MG63 (cell line): Measurements from ENCODE around the gene GINS1. TPM values are rescaled to one million over a fixed set of nuclear protein-coding genes. Genes with fewer than 3 reads are reported as not detected.
A peak's percentile ranks its signal among the peaks of the same experiment; 100 is the strongest.
"Not testable (repeated sequence)": the region's sequence is repeated elsewhere in the genome, so short reads cannot be mapped to it uniquely, and the experiment has no call there.

ENCODE experiments used
- DNase-seq: peaks from one replicate; pipeline ENCODE4 v3.0.0-alpha.2; 2020
- H3K27me3 ChIP-seq: fragments of 250-450 bp; sonication (Bioruptor Pico); 2 replicates; pipeline ENCODE4 v1.5.1; 2020; ENCODE audit warnings: mild to moderate bottlenecking, moderate library complexity
- H3K36me3 ChIP-seq: fragments of 250-450 bp; sonication (Bioruptor Pico); 2 replicates; pipeline ENCODE4 v1.5.1; 2020; ENCODE audit warnings: mild to moderate bottlenecking, moderate library complexity
- H3K4me3 ChIP-seq: fragments of 250-450 bp; sonication (Bioruptor Pico); 2 replicates; pipeline ENCODE4 v1.5.1; 2020; ENCODE audit warnings: mild to moderate bottlenecking, moderate library complexity
- H3K9me3 ChIP-seq: fragments of 250-450 bp; sonication (Bioruptor Pico); 2 replicates; pipeline ENCODE4 v1.5.1; 2020; ENCODE audit warnings: mild to moderate bottlenecking, moderate library complexity
- total RNA-seq: library from RNA; depleted of rRNA; stranded (reverse); fragments of >200 nt; shearing (Covaris generic); gene quantifications from 2 replicates; pipeline ENCODE4 v1.2.3, GENCODE V29; 2014; ENCODE audit warnings: low replicate concordance

The GINS1 gene
- total RNA-seq, 1 experiment from 2014 or later = 10.9 TPM

DNA sequence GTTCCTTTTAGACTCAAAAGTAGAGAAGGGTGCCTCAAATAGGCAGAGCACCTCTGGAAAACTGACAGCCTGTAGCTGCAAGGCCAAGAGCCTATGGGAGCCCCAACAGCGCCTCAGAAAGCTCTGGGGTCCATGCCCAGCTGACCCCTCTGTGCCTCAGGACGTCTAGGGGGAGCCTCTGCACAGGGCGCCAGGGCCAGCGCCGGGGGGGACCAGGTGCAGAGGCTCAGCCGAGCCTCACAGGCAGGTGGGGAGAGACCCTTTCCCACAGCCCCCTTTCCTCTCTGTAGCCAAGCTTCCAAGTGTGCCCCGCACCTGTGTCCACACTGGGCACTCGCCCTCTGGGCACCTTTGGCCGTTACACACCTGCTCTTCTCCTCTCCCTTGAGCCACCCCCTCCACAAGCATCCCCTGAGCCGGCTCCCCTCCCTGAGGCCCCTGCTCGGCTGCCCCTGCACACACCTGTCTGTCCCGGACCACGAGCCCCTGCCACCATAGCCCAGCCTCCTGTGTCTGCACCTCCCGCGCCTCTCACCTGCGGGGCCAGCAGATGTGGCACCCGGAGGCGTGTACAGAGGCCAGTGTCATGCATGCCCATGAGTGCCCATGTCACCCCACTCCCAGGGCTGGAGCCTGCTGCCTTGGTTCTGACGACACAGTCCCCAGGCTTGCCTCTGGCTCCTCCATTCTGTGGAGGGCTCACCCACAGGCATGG, 53.2 kb downstream of the GINS1 start:
- Histone ChIP-seq H3K36me3 (no peaks in the 10 kb centered on the region), H3K27me3 (no peaks in the 10 kb centered on the region), H3K4me3 (no peak overlapping the region), H3K9me3 (no peaks in the 10 kb centered on the region)
- DNase-seq = no peak

DNA sequence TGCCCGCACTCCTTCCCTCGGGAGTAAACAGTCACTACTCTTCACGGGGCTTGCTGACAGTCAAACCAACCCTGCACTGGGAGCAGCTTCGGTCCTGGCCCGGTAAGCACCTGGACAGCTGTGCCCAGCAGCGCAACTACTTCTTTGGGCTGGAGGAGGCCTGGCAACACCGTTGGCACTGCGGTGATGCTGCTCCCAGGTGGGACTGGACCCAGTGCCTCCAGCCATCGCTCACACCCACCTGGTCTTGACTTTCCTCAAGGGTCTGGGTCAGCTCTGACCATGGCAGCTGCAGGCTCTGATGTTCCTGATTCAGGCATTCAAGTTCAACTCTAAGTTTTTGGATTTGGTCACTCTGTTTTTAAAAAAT, 53.8 kb downstream of the GINS1 start:
- Histone ChIP-seq H3K9me3 (no peaks in the 10 kb centered on the region), H3K36me3 (no peaks in the 10 kb centered on the region), H3K27me3 (no peaks in the 10 kb centered on the region), H3K4me3 (no peak overlapping the region)
- no peak for DNase-seq

DNA sequence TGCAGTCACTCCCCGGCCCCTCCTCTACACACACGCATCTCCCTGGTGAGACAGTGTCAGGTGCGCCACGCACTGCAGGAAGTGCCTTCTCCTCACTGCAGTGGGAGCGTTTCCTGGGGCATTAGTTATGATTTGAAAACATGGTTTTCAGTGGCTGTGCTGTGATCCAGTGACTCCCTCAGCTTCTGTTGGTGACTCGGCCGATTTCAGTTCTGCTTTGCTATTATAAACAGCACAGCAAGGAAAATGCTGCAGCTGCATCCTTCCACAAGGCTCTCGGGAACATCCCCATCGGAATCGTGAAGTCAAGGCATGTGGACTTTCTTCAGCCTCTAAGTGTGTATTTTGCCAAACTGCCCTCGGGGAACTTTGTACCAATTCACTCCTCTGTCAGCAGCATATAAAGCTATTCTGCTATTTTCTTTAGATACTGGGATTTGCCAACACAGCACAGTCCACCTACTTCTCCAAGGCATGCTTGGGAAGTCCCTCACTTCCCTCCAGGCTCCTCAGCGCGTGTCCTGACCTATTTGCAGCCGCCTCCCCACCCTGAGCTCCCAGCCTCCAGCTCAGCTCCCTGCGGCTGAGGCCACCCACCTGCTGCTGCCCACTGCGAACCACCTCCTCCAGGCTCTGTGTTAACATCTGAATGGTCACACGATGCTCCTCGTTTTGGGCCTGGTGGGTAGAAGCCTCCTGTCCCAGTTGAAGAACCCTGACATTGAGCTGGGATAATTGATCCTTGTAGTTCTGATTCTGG, 54.5 kb downstream of the GINS1 start:
- H3K27me3 ChIP-seq = no peaks in the 10 kb centered on the region
- H3K4me3 ChIP-seq = no peak overlapping the region
- DNase-seq = no peak
- no peaks in the 10 kb centered on the region for H3K36me3 ChIP-seq
- H3K9me3 ChIP-seq = no peaks in the 10 kb centered on the region

DNA sequence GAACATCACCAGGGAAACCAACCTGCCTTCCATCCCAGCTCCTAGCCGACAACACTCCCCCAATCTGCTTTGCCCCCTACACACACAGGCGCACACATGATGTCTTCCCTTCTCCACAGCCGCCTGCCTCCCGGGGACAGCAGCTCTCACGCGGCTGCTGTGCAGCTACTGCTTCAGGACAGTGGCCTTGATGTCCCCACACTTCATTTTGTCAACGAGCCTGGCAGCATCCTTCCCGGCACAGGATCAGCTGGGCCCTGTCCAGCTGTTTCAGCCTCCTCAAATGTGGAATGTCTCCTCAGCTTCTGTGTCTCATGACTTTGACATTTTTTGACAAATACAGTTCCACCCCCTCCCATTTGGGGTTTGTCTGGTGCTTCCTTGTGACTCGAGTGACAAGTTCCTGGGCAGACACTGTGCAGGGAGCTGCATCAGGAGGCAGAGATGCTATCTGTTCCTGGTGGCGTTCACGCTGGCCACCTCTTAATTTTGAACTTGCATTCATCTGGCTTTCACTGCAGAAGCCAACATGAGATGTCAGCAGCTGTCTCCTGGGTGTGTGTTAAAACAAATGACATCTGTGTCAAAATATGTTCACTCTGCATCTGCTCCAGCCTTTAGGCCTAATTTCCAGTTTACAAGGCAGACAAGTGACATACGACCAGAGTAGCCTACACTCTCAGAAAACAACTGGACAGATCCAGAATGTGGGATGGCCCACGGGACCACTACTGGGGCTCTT, 57.2 kb downstream of the GINS1 start:
- no peaks in the 10 kb centered on the region for H3K9me3 ChIP-seq
- no peak for DNase-seq
- H3K4me3 ChIP-seq = no peak overlapping the region
- no peaks in the 10 kb centered on the region for H3K36me3 ChIP-seq
- H3K27me3 ChIP-seq = no peaks in the 10 kb centered on the region

DNA sequence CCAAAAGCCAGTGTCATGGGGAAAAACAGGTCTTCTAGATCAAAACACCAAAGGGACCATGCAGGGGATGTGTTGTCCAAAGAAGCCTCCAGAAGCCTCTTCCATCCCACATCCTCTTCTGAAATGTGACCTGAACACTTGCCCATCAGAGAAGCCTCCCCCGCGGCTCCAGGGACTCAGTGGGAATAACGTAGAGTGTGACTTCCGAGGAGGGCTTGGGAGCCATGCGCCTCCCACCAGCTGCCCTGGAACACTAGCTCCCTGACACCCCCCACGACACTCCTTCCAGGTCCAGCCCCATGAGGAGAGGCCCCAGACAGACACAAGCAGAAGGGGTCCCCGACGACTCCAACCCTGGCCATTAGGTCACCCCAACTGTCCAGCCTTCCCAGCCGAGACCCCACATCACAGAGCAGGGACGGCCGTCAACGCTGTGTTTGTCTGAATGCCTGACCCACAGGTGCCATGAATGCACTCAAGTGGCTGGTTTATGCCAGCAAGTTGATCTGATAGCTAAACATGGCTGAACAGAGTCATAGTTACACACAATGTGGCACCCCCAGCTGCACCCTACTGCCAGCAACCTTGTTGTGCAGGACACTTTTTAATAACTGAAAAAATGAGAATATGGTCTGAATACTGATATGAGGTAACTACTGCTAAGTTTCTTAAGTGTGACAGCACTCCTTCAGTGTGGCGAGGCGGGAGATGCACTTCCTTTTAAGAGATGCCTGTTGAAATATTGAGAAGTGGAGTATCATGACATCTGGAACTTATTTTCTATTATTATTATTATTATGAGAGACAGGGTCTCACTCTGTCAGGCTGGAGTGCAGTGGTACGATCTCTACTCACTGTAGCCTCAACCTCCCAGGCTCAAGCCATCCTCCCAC, 58.0 kb downstream of the GINS1 start:
- Histone ChIP-seq H3K9me3 (no peaks in the 10 kb centered on the region), H3K27me3 (no peaks in the 10 kb centered on the region), H3K4me3 (no peak overlapping the region), H3K36me3 (no peaks in the 10 kb centered on the region)
- no peak for DNase-seq

DNA sequence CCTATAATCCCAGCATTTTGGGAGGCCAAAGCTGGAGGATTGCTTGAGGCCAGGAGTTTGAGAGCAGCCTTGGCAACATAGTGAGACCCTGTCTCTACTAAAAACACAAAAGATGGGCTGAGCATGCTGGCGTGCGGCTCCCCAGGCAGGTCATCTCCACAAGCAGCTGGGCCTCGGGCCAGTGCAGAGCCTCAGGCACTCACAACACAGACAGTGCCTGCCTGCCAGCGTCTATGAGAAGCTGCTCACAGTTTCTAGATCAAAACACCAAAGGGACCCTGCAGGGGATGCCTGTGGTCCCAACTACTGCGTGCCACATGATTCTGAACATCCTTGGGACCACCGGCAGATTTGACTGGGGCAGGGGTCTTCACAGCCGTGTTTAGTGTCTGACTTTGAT, 59.4 kb downstream of the GINS1 start:
- no peak for DNase-seq
- H3K27me3 ChIP-seq = no peaks in the 10 kb centered on the region
- H3K36me3 ChIP-seq = no peaks in the 10 kb centered on the region; the same call in 1 of the 2 replicates
- no peaks in the 10 kb centered on the region for H3K9me3 ChIP-seq
- H3K4me3 ChIP-seq = no peak overlapping the region

DNA sequence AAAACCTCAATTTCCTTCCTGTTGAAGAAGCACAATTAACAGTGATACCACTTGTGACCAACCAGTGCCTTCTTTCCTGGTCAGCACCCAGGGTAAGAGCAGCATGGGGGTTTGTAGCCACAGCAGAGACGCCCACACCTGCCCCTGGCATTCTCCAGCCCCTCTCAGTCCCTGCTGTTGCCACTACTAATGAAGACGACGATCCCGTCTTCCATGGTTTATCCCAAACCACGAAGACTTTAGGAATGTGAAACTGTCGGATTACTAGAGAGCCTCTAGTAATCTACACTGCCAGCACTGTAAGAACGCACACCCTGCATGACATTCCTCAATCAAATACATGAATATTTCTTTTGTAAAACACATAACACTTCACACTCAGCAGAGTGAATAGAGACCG, 60.0 kb downstream of the GINS1 start:
- no peaks in the 10 kb centered on the region for H3K9me3 ChIP-seq
- no peak overlapping the region for H3K4me3 ChIP-seq
- no peaks in the 10 kb centered on the region for H3K27me3 ChIP-seq
- H3K36me3 ChIP-seq = no peaks in the 10 kb centered on the region; the same call in 1 of the 2 replicates
- no peak for DNase-seq

DNA sequence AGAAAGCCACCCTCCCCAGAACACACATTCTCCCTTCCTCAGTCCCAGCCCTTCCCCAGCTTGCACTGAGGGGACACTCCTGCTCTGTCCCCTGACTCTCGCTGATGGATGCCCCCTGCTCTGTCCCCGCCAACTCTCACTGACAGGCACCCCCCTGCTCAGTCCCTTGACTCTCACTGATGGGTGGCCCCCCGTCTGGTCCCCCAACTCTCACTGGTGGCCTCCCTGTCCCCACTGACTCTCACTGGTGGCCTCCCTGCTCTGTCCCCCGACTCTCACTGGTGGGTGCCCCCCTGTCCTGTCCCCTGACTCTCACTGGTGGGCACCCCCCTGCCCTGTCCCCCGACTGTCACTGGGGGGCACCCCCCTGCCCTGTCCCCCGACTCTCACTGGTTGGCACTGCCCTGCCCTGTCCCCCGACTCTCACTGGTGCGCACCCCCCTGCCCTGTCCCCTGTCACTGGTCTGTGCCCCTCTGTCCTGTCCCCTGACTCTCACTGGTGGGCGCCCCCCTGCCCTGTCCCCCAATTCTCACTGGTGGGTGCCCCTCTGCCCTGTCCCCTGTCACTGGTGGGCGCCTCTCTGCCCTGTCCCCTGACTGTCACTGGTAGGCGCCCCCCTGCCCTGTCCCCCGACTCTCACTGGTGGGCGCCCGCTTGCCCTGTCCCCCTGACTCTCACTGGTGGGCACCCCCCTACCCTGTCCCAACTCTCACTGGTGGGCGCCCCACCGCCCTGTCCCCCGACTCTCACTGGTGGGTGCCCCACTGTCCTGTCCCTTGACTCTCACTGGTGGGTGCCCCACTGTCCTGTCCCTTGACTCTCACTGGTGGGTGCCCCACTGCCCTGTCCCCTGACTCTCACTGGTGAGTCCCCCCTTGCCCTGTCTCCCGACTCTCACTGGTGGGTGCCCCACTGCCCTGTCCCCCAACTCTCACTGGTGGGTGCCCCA, 60.9 kb downstream of the GINS1 start:
- no peaks in the 10 kb centered on the region; the same call in 1 of the 2 replicates for H3K36me3 ChIP-seq
- no peaks in the 10 kb centered on the region for H3K9me3 ChIP-seq
- no peaks in the 10 kb centered on the region for H3K27me3 ChIP-seq
- no peak overlapping the region for H3K4me3 ChIP-seq
- no peak for DNase-seq

DNA sequence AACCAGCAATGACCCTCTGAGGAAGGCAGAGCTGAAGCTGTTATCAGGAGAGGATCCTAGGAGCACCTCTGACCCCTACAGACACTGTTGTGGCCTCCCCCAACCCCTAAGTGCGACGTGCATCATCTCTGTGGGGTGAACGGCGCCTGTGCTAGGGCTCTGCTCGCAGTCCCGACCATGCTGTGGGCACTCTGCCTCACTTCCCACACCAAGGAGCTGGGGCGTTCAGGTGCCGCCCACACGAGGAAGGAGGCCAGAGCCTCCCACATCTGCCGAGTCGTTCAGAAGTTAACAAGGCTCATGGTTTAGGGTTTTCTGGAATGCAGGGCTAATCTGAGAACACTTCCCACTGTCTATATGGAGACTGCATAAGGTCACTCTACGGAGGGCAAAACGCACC, 62.1 kb downstream of the GINS1 start:
- no peak overlapping the region for H3K4me3 ChIP-seq
- H3K36me3 ChIP-seq = no peaks in the 10 kb centered on the region; the same call in 1 of the 2 replicates
- no peaks in the 10 kb centered on the region for H3K9me3 ChIP-seq
- H3K27me3 ChIP-seq = no peaks in the 10 kb centered on the region
- no peak for DNase-seq

DNA sequence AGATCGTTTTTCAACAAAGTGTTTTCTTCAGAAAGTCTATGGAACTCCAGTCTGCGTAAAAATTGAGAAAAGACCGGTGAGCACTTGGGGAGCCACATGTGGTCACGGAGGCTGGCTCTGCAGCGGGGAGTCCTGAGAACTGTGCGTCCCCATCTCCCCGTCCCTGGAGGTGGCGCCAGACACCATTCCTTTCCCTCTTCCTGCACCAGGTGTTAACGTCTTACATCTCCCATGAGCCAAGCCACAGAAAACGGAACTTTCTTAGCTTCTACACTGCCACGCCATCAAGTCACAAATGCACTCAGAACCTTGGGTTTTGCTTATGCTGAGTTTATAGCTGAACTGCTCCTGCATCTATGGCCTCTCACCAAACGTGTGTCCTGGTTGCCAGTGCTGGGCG, 62.6 kb downstream of the GINS1 start:
- peak; percentile 10 for DNase-seq
- Histone ChIP-seq H3K36me3 (no peaks in the 10 kb centered on the region; the same call in 1 of the 2 replicates), H3K4me3 (no peak overlapping the region), H3K27me3 (no peaks in the 10 kb centered on the region), H3K9me3 (no peaks in the 10 kb centered on the region)

DNA sequence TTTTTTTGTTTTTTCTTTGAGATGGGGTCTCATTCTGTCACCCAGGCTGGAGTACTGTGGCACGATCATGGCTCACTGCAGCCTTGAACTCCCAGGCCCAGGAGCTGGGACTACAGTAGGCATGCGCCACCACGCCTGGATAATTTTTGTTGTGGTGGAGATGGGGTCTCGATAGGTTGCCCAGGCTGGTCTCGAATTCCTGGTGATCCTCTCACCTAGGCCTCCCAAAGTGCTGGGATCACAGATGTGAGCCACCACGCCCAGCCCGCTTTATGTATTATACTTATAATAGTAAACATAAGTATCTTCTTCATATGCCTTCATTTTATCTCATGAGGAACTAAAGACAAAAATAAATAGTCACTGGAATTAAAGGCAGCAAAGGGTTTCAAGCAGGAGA, 63.5 kb downstream of the GINS1 start:
- Histone ChIP-seq H3K36me3 (no peaks in the 10 kb centered on the region; the same call in 1 of the 2 replicates), H3K9me3 (no peaks in the 10 kb centered on the region), H3K4me3 (no peak overlapping the region), H3K27me3 (no peaks in the 10 kb centered on the region)
- DNase-seq = no peak

DNA sequence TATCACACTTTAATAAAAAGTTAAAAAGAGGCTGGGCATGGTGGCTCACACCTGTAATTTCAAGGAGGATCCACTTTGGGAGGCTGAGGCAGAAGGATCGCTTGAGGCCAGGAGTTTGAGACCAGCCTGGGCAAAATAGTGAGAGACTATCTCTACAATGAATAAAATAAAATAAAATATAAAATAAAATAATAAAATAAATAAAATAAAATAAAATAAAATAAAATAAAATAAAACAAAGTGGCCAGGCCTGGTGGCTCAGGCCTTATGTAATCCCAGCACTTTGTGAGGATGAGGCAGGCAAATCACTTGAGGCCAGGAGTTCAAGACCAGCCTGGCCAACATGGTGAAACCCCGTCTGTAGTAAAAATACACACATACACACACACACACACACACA, 65.8 kb downstream of the GINS1 start:
- not testable (repeated sequence) for DNase-seq, H3K36me3 ChIP-seq, H3K4me3 ChIP-seq, H3K27me3 ChIP-seq, H3K9me3 ChIP-seq

DNA sequence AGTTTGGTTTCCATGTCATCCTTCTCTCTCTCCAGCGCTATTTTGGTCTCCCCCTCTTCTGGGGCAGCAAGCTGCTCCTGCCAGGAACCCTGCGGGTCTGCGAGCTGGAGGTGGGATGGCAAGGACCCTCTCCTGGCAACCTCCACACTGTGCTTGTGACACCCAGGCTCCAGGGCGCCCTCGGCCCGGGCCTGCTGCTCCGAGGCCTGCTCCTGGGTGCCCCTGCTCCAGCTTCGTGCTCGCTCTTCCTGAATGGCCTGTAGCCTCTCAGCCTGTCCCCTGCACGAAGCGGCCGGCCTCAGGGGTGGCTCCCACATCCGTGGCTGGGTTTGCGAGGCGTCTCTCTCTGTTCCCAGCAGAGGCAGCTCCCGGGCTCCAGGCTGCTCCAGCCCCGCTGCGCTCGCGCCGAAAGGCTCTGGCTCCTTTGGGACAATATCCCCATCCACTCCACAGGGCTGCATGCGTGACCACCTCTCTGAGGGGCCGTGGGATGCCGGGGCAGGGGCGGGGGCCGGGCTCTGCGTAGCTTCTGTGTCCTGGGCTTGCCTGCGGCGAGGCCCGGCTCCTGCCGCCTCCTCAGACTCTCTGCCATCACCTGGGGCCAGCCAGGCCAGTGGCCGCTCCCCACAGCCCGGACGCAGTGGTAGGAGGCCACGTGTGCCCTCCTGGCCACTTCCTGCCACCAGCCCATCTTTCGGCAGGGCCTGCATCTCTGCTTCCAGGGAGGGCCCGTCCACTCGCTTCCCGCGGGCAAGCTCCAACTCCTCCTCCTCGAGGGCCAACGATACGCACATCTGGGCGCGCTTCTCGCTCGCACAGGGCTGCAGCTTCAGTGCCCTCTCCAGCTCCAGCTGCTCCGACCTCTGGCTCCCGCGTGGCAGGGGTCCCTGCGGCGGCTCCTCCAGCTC, 68.9 kb downstream of the GINS1 start:
- no peaks in the 10 kb centered on the region; the same call in 1 of the 2 replicates for H3K36me3 ChIP-seq
- no peaks in the 10 kb centered on the region for H3K9me3 ChIP-seq
- no peak overlapping the region for H3K4me3 ChIP-seq
- no peaks in the 10 kb centered on the region for H3K27me3 ChIP-seq
- no peak for DNase-seq

DNA sequence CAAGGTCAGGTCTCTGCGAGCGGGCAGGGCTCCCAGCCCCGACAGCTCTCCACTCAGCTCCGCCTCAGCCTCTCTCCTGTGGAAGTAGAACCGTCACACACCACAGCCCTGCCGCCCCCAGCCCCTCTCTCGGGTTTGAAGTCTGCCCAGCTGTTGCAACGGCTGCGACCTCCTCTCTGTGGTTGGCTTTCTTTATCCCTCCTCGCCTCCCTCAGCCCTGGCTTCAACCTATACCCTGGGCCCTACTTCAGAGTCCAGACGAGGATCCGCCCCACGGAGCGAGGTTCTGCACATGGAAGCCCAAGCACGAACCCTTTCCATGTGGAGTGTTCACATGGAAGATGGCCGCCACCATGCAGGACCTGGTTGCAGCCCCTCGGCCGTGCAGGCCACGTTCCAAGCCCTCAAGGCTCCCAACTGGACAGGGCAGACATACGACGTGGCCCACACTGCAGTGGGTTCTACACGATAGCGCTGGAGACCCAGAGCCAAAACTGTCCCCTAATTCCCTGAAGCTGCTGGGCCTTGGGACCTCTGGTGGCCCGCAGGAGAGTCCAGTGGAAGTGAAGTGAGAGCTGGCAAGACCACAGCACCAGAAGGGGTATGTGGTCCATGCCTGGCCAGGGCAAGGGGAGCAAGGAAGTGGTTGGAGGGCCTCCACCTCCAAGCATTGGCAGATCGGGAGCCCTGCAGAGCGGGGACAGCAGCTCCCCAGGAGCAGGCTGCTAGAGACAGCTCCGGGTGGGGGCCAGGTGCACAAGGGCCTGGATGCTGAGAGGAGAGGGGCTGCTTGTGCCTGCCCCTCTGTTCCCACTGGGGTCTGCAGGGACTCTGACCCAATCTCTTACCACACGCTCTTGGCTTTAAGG, 69.8 kb downstream of the GINS1 start:
- Histone ChIP-seq H3K27me3 (no peaks in the 10 kb centered on the region), H3K9me3 (no peaks in the 10 kb centered on the region), H3K4me3 (no peak overlapping the region), H3K36me3 (no peaks in the 10 kb centered on the region)
- DNase-seq = no peak
